HG03439 (cell line): Measurements from ENCODE around the gene GABRB1.
A peak's percentile ranks its signal among the peaks of the same experiment; 100 is the strongest.
"Not testable (repeated sequence)": the region's sequence is repeated elsewhere in the genome, so short reads cannot be mapped to it uniquely, and the experiment has no call there.

ENCODE experiments used
- ATAC-seq: cut with Tn5 transposase; IDR thresholded peaks from one replicate; pipeline ENCODE4 v1.9.1; 2021; ENCODE audit warnings: mild to moderate bottlenecking, moderate library complexity; ENCODE audit not compliant: unreplicated experiment

Gene GABRB1

DNA sequence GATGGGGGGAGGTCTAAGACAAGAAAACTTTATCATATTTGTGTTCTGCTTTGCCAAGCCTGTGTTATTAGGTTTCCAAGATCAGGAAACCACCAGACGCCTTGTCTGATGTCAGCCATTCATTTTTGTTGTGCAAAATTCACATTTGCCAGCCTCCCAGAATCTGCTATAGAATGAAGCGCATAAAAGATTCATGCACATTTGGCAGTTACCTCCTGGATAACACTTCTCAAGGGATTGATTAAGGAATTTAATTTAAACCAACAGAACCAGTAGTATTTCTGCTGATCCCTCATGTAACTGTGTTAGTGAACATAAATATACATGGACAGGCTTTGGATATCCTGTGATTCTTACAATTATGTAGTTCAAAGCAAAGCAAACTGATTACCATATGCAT lies 244.2 kb downstream of the GABRB1 start:
- ATAC-seq = no peak

DNA sequence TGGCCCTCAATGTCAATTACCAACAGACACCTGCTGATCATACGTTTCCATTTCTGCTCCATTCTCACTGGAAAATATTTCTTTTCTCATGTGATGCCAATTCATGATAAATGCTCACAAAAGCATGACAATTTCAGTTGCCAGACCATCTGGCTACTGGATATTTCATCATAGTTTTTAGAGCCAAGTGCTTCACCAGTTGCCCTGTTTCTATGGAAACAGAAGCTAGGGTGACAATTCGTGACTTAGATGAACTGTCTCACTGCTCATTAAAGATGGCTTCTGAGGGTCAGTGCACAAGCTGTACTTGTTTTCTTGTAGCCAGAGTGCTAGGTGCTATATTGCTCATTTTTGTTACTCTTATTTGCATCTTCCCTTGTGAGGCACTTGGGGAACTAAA lies 247.3 kb downstream of the GABRB1 start:
- no peak for ATAC-seq

DNA sequence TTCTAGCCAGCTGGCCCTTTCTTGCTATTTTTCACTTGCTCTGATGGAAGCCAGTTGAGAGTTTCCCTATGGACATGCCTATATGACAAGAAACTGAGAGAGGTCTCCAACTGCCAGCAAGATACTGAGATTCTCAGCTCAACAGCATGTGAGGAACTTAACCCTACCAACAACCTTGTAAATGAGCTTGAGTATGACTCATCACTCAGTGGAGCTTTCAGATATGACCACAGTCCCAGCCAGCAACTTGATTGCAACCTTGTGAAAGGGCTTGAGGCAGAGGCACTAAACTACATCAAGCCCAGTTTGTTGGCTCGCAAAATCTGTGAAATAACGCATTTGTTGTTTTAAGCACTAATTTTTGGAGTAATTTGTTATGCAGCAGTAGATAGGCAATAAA lies 256.4 kb downstream of the GABRB1 start:
- peak; percentile 83 for ATAC-seq

DNA sequence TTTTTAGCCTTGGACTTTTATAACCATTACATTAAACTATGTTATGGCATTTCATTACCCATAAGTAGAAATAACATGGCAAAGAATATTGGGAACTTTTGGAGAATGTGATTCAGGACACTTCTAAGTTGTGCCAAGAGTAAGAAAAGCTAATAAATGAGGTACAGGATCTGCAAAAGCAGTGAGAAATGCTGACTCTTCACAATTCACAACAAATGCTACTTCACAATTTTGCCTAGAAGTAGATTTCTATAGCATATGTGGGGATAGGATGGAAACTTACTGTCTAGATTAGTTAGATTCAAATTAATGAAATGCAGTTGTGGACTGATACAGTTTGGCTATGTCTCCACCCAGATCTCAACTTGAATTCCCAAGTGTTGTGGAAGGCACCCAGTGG lies 258.4 kb downstream of the GABRB1 start:
- no peak for ATAC-seq

DNA sequence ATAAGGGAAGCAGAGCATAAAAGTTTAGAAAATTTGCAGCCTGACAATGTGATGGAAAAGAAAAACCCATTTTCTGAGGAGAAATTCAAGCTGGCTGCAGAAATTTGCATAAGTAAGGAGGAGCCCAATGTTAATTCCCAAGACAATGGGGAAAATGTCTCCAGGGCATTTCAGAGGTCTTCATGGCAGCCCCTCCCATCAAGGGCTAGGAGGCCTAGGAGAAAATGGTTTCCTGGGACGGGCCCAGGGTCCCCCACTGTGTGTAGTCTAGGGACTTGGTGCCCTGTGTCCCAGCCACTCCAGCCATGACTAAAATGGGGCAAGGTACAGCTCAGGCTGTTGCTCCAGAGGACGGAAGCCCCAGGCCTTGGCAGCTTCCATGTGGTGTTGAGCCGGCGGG lies 259.5 kb downstream of the GABRB1 start:
- not testable (repeated sequence) for ATAC-seq

DNA sequence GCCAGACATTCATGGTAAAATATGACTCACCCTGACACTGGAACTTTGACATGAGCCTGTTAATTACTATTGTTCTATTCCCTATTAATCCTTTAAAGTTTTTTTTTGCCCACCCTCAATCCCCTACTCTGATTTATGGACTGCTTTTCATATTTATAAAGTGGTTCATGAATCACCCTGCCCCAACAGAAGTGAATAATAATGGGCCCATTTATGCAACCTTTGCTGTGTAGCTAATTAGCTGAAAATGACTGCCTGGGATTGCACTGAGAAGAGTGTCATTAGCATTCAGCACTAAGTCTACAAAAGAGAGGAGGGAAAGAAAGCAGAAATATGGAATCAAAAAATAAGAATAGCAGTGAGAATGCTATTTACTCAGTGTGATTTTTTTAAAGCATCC lies 277.8 kb downstream of the GABRB1 start:
- no peak for ATAC-seq

DNA sequence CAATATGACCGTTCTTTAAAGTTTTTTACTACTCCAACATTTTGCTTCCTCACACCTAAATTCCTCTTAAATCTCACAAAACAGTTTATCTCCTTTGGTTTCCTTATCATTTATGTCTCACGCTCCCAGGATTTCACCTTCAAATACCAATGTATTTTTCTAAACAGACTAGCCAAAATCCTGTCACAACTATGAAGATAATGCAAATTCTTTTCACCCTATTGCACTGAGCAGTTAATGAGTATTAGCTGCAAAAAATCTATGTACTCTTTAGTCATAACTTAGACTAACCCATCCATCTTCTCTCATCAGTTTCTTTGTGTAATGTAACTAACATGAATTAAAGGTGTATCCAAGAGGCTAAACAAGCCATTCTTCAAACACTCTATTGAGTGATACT lies 280.8 kb downstream of the GABRB1 start:
- ATAC-seq = no peak

DNA sequence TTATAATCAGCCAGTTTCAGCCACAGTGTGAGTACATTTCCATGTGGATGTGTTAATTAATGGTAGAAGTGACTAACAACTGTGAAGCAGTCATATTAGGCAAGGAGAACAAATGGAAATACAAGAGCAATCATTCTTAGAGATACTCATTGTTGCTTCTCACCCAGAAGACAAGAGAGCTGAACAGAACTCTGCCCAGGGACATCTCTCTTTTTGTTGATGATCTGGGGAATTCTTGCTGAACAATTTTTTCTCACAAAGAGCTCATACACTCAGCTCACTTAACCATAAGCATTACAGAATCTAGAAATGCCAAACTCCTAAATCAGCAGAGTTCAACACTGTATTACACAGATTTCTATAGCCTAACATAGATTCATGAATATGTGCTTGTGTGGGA lies 282.0 kb downstream of the GABRB1 start:
- no peak for ATAC-seq

DNA sequence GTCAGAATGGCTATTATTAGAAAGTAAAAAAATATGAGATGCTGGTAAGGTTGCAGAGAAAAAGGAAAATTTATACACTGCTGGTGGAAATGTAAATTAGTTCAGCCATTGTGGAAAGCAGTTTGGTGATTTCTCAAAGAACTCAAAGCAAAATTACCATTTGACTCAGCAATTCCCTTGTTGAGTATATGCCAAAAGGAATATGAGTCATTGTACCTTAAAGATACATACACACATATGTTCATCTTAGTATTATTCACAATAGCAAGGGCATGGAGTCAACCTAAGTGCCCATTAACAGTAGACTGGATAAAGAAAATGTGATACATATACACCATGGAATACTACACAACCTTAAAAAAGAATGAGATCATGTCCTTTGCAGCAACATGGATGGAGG lies 284.0 kb downstream of the GABRB1 start:
- ATAC-seq = peak; percentile 77

DNA sequence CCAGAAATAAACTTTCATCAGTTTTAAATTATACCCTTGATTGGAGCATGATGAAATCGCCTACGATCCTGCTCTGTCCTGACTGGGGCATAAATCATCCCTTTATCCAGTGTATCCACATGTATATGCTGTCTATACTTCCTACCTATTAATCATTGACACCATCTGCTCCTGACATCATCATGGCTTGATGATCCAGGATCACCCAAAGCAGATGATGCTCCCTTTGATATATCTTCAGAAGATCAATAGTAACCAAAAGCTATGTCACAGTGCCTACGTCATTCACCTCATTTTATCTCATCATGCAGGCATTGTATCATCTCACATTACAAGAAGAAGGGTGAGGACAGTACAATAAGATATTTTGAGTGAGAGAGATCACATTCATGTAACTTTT lies 294.7 kb downstream of the GABRB1 start:
- no peak for ATAC-seq

DNA sequence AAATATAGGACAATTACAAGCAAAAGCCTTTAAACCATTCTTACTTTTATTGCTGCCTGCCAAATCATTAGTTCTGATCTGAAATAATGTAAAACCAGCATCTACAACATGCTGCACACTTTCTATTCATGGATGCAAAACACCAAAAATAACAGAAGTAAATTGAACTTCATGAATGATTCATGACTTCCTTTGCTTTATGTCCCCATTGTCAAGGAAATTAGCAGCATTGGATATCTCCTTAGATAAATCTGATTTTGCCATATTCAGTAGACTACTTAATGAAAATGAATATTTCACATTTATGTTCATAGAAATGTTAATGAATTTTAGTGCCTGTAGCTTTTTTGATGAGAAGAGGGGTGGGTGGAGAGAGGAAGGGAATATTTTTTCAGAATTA lies 299.5 kb downstream of the GABRB1 start:
- no peak for ATAC-seq

DNA sequence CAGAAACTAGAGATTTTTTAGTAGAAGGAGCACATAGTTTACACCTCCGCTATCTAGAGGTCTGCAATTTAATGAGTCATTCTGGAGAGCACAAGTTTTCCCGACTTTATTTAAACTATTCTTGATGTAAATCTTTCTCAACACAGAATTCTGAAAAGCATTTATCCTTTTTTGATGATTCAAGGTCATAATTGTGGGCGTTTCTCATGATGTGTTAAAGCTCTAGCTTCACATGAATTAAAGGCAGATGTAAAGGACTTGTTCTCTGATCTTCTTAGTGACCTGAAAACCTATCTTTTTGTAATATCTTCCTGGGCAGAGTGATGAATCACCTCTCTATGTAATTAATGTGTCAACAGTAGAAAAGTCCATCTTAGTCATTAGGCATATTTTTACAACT lies 303.3 kb downstream of the GABRB1 start:
- no peak for ATAC-seq

DNA sequence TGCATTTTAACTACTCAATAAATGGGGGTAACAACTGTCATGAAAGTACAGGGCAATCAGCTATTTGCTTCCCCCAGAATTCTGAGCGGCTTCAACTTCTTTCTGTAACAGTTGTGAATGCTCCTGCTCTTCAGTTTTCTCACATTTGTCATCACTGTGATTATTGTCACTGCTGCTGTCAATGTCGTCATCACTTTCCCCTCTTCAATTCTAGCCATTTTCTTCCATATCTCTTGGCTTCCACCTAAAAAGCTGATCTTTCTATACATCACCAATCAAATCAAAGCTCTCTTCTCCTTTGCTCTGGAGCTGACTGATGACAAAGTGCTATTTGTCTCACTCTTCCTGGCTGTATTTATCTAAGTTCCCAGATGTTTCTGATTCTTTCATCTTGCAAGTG lies 306.5 kb downstream of the GABRB1 start:
- no peak for ATAC-seq

DNA sequence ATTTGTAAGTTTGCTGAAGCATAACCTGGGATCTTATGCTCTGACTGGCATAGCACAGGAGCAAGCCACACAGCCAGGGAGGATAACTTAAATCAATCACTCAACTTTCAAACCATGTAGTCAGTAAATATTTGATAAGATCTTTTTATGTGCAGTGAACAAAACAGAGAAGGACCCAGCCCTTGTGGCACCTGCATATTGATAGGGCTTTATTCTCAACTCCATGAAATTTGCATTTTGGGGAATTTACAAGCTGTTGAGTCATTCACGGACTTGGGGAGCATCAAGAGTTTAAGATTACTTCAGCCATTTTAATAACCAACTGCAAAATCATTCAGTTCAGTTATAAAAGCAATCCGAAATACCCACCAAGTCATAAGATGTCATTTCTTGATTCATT lies 309.5 kb downstream of the GABRB1 start:
- no peak for ATAC-seq

DNA sequence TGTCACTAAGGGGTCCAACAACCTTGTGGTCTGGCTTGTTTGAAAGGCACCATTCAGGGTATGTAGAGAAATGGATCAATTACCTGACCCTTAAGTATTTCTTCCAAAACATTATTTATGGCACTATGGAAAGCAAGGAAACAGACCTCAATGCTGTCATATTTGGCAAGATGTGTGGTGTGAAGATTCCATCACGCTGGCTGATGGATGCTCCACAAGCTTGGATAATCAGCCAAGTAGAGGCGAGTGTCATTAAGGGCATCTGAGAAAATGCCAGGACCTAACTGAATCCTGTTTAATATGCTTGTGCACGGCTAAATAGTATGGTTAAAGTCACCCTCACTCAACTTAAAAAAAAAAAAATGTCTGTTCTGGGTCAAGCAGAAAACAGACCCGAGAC lies 311.4 kb downstream of the GABRB1 start:
- ATAC-seq = no peak

DNA sequence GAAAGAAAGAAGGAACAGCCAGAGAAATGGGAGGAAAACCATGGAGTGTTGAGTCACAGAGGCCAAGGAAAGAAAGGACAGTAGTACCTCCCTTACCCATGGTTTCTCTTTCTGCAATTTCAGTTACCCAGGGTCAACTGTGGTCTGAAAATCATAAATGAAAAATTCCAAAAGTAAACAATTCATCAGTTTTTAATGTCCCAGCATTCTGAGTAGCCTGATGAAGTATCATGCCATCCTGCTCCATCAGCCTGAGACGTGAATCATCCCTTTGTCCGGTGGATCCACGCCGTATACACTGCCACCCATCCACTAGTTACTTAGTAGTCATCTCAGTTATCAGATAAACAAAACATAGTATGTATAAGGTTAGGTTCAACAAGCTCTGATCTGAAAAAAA lies 318.0 kb downstream of the GABRB1 start:
- ATAC-seq = no peak

DNA sequence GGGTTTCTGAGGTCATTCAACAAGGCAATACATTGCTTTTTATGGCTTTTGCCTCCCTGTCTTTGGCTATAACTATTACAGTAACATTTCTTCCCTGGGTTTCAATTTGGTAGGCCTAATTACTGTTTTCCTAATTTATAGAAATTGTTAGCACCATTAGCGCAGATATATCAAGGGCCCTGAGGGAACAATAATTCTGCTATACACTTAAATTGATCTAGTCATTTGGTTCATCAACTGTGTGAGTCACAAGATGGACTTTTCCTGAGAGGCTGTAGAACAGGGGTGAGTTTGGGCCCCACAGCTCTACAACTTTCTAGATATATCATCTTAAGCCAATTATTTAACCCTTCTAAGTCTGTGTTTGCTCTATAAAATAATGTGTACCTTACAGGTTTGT lies 324.2 kb downstream of the GABRB1 start:
- ATAC-seq = no peak

DNA sequence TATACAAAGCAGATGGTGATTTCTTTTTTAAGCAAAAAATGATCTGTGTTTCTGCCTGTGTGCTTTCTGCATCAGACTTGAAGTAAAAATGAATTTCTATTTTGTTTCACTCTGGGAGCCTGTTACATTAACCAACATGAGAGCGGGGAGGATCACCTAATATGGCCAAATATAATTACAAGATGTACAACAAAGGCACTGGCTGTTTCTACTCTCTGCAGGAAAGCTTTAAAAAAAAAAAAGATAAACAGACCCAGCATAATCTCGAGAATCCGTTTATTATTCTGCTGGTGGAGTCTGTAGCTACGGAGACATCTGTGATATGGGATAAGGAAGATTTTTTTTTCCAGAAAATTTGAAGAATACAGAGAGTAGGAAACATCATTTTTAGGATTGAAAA lies 328.5 kb downstream of the GABRB1 start:
- no peak for ATAC-seq

DNA sequence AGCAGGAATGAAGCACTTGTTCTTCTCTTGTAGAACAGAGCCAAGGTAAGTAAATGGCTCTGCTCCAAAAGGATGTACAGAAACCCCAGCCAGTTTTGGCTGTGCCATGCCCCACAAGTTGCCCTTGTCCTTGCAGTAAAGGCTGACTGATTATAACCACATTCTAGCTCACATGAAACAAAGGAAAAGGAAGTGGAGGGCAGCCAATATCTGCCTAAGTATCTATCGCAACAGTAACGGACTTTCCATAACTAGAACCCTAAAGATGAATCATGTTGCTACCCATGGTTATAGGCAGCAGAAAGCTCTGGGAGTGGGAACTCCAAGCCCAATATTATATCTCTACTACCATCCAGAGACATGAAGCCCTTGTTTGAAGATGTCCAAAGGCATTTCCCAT lies 336.4 kb downstream of the GABRB1 start:
- ATAC-seq = no peak

DNA sequence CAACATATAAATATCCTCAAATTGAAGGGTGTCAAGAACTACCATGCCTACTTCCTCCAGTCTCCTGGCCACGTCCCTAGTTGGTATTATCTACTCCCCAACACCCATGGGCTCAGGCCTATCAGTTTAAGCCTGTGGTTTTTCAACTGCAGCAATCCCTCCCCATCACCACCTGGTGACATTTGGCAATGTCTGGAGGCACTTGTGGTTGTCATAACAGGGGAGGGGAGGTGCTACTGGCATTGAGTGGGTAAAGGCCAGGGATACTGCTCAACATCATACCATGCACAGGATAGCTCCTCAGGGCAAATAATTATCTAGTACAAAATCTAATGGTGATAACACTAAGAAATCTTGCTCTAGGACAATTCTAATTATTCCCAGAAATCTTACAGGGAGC lies 336.8 kb downstream of the GABRB1 start:
- no peak for ATAC-seq

DNA sequence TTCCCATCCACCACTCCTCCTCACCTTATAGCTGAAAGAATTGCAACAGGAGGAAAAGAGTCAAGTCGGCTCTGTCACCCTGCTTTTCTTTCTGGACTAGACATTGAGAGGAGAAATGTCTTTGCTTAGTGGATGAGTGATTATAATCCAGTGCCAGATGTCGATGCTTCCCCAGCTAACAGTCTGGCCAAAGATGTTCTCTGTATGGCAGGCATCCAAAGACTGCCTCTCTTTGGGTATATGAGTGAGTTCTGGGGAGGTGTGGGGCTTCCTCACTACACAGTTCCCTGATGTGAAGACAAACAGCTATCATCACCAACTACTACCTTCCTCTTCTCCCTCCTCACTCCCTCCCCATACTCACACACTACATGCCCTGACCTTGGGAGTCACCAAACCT lies 341.2 kb downstream of the GABRB1 start:
- no peak for ATAC-seq

DNA sequence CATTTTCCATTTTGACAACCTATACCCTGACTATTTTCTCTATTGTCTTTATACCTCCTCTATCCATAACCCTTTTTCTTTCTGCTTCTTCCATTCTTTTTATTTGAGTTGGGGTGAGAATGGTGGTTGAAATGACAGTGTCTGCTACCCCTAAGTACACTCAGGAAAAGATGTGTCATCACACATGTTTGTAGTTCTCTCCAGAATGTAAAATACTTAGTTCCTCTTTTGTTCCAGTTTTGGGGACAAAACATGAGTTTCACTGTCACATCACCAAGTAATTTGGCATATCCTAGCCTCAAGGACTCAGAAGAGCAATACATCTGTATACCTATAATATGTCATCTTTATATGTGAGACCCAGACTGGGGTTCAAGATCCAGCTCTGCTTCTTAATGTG lies 341.8 kb downstream of the GABRB1 start:
- ATAC-seq = no peak

DNA sequence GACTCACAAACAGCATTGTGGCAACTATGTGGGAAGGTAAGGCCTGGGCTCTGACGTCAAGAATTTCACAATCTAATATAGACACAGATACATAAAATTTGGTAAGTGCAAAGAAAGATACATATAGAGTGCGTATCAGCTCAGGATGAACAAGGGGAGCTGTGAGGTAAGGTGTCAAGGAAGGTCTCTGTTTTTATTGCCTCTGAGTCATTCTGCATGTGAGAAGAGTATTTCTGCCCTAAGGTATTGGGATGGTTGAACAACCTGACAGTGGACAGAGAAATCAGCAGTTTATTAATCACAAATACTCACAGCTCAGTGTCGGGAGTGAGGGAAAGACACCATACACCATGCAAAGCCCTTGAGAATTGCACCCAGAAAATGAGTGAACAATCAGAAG lies 342.3 kb downstream of the GABRB1 start:
- no peak for ATAC-seq

DNA sequence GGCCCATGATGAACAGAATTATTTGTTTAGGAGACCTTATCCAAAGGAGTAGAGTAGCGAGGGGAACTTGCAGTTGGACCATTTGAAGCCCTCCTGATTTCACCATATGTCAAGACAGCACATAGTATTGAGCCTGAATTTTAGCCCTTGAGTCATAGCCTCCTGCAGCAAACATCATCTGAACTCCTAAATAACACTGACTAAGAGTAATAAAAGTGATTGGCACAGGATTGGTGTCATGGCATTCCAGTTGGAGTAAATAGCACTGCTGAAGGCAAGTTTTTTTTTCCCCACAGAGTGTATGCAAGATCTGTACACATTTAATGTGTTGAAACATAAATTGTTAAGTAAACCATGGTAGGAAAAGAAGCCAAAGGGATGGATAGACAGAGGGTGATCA lies 343.1 kb downstream of the GABRB1 start:
- ATAC-seq = no peak
